Activated CD8-positive, alpha-beta T cell treated with anti-CD3 and anti-CD28 coated beads, Interleukin-2, amount 10 ng/mL, durations not matched to agents 7 days and 5 days (primary cell): ENCODE measurements around the gene NBPF26. TPM values are rescaled to one million over a fixed set of nuclear protein-coding genes. Genes with fewer than 3 reads are reported as not detected.
"Not testable (repeated sequence)": the region's sequence is repeated elsewhere in the genome, so short reads cannot be mapped to it uniquely, and the experiment has no call there.

ENCODE experiments used
- ATAC-seq: fragments of 150-1000 bp; cut with Tn5 transposase; one replicate; pipeline ENCODE4 v1.10.0; 2021; ENCODE audit warnings: moderate library complexity
- CTCF ChIA-PET: fragments of 350-600 bp; sonication (Branson Sonifier 250); formaldehyde crosslinking; loops from one replicate; lab custom pipeline; 2021; ENCODE audit warnings: antibody characterized with exemption; lab: Charles Lee
- POLR2A ChIA-PET: fragments of 350-600 bp; sonication (Branson Sonifier 250); formaldehyde crosslinking; loops from one replicate; lab custom pipeline; 2021; ENCODE audit warnings: antibody characterized with exemption; lab: Charles Lee
- DNase-seq: peaks from one replicate; pipeline ENCODE4 v3.0.0-alpha.2; 2020
- H3K27ac Mint-ChIP-seq: one replicate; pipeline ENCODE4 v1.8.0; 2021; ENCODE audit warnings: mild to moderate bottlenecking, mixed read lengths
- H3K27me3 Mint-ChIP-seq: one replicate; pipeline ENCODE4 v1.8.0; 2021; ENCODE audit warnings: low read depth, mixed read lengths
- H3K36me3 Mint-ChIP-seq: one replicate; pipeline ENCODE4 v1.8.0; 2021; ENCODE audit warnings: low read depth, mixed read lengths
- H3K4me1 Mint-ChIP-seq: one replicate; pipeline ENCODE4 v1.8.0; 2021; ENCODE audit warnings: low read depth, mixed read lengths
- H3K4me3 Mint-ChIP-seq: one replicate; pipeline ENCODE4 v1.8.0; 2021; ENCODE audit warnings: mild to moderate bottlenecking, mixed read lengths
- H3K9me3 Mint-ChIP-seq: one replicate; pipeline ENCODE4 v1.8.0; 2022; ENCODE audit warnings: mixed read lengths; ENCODE audit not compliant: insufficient read depth
- total RNA-seq, 2 experiments: library from RNA; stranded (reverse); gene quantifications; one replicate each; pipeline ENCODE4 v1.2.3, GENCODE V29; 2021

Gene NBPF26
- total RNA-seq, 2 experiments from 2014 or later = 22.6 to 23.7 TPM

DNA sequence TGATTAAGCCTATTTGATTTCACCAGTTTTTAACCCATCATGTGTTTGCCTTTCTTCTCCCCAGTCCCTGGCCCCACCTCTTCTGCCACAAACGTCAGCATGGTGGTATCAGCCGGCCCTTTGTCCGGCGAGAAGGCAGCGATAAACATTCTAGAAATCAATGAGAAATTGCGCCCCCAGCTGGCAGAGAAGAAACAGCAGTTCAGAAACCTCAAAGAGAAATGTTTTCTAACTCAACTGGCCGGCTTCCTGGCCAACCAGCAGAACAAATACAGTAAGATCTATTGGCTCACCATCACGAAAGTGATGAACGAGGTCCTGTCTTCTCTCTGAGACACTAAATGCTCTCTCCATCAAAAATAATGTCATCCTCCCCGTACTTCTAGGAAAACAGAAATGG is 88.1 kb downstream of the NBPF26 start:
- H3K9me3 Mint-ChIP-seq, ATAC-seq, H3K27me3 Mint-ChIP-seq, H3K36me3 Mint-ChIP-seq, H3K4me3 Mint-ChIP-seq, CTCF ChIA-PET, H3K4me1 Mint-ChIP-seq, POLR2A ChIA-PET: not testable (repeated sequence)
- DNase-seq = peak; percentile 58
- peak overlapping the region; percentile 39 for H3K27ac Mint-ChIP-seq

DNA sequence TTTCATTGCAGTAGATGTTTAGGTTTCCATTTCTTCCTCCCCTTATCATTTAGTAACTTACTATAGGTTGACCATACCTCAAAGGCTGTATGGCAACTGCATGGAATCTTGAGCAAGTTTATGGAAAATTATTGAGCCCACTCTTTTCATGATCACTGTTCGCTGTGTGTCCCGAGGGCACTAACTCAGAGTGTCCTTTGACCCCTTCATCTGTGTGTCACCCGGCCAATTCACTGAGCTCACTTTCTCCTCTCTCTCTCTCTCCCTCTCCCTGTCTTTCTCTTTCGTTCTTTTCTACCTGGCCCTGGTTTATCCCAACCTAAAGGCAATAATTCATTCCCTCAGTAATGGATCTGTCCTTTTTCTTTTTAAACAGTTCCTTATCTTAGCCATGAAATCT is 101.3 kb downstream of the NBPF26 start:
- H3K27me3 Mint-ChIP-seq, ATAC-seq, DNase-seq, H3K4me1 Mint-ChIP-seq, H3K36me3 Mint-ChIP-seq, POLR2A ChIA-PET, H3K27ac Mint-ChIP-seq, H3K9me3 Mint-ChIP-seq, CTCF ChIA-PET, H3K4me3 Mint-ChIP-seq: not testable (repeated sequence)

DNA sequence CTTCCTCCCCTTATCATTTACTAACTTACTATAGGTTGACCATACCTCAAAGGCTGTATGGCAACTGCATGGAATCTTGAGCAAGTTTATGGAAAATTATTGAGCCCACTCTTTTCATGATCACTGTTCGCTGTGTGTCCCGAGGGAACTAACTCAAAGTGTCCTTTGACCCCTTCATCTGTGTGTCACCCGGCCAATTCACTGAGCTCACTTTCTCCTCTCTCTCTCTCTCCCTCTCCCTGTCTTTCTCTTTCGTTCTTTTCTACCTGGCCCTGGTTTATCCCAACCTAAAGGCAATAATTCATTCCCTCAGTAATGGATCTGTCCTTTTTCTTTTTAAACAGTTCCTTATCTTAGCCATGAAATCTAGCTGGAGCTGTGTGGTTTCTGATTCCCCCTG is 102.9 kb downstream of the NBPF26 start:
- H3K9me3 Mint-ChIP-seq, DNase-seq, H3K36me3 Mint-ChIP-seq, POLR2A ChIA-PET, H3K27ac Mint-ChIP-seq, H3K4me1 Mint-ChIP-seq, ATAC-seq, H3K27me3 Mint-ChIP-seq, CTCF ChIA-PET, H3K4me3 Mint-ChIP-seq: not testable (repeated sequence)

DNA sequence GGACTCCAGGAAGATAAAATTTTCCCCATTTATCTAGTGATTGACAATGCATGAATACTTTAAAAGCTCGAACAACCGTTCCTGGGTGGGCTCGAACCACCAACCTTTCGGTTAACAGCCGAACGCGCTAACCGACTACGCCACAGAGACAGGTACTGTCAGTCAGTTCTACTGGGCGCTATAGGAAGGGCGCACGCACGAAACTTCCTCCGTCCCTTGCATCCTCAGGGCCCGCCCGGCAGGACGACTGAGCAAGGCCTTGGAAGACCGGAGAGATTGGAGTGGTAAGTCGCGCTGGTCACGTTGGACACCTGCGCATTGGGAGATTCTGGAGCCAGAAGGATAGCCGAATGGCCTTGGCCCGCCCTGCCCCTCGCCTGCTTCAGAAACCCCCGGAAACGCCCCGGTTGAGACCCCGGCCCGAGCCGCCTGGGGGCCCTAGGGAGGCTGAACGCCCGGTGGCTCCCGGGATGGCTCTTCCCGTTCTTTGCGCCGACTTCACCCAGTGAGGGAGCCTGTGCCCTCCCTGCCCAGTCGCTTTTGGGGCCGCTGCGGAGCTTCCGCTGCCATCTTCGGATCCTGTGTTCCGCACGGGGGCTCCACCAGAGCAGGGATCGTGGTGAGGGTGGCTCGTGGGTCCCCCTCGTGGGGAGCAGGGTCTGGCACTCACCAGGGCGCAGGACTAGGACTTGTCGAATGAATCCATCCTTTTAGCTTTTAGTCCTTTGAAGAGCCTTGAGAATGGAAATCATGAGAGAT is 120.6 kb downstream of the NBPF26 start:
- POLR2A ChIA-PET, CTCF ChIA-PET, H3K9me3 Mint-ChIP-seq, H3K36me3 Mint-ChIP-seq, H3K27me3 Mint-ChIP-seq, ATAC-seq, H3K4me1 Mint-ChIP-seq: not testable (repeated sequence)
- peak overlapping the region; percentile 88 for H3K4me3 Mint-ChIP-seq
- peak overlapping the region; percentile 95 for H3K27ac Mint-ChIP-seq
- peak; percentile 86 for DNase-seq

DNA sequence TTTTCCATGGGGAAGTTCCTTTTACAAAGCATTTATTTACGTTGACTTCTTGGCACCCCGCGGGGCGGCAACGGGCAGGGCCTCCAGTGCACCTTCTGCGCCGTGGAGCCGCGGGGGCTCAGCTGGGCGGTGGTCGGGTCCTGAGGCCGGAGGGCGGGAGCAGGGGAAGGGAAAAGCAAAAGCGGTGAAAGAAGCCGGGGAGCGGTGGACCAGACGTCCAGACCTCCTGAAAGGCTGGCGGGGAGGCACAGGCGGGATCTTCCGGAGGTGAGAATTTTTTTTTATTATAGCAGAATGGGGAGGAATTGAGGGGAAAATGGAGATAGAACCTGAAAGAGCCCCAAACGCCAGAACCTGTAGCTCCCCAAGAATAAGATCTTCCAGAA is 121.2 kb downstream of the NBPF26 start:
- DNase-seq, ATAC-seq, H3K27me3 Mint-ChIP-seq, POLR2A ChIA-PET, CTCF ChIA-PET, H3K9me3 Mint-ChIP-seq, H3K4me1 Mint-ChIP-seq, H3K36me3 Mint-ChIP-seq: not testable (repeated sequence)
- peak overlapping the region; percentile 79 for H3K27ac Mint-ChIP-seq
- H3K4me3 Mint-ChIP-seq = peak overlapping the region; percentile 88

DNA sequence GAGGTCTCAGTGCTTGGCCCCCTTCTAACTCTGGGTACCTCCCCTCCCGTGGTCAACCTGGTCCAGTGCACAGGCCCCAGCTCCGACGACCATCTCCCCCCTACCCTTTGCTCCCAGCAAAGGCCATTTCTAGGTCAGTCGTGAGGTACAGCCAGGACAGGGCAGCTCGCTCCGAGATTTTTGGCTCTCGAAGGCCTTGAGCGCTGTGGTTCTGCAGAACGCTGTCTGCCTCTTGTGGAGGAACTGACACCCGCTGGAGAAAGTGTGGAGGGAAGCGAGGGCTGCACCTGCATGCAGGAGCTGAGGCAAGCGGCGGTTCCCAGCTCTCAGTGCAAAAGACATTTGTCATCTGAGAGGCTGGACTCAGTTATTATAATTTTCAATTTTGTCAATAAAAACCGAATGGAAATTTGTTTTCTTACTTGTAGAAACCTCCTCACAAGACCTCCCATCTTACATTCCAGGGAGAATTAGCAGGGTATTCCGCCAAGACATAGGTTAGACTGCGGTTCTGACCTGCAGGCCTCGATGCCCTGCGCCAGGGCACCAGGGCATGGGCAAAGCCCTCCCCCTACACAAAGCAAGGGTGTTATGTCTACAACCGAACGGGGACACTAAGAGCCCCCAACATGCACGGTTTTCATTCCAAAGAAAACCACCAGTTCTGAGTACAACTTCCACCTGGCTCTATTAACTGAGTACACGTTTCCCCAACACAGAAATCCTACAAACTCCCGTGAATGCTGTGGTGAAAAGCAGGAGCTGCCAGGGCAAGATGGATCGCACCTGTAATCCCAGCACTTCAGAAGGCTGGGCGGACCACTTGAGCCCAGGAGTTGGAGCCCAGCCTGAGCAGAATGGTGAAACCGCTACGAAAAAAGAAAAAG is 125.9 kb downstream of the NBPF26 start:
- H3K9me3 Mint-ChIP-seq, CTCF ChIA-PET, H3K27me3 Mint-ChIP-seq, H3K36me3 Mint-ChIP-seq: not testable (repeated sequence)
- DNase-seq = peak; percentile 56
- POLR2A ChIA-PET = interaction anchor here (1.3 kb wide), 1 partner anchor 93 kb away, joined by 29 read pairs; no protein-coding TSS in a partner anchor
- ATAC-seq = peak; percentile 43
- Mint-ChIP-seq H3K27ac (peak overlapping the region; percentile 92), H3K4me1 (peaks cover 19% of the 10 kb centered on the region), H3K4me3 (peak overlapping the region; percentile 72)

DNA sequence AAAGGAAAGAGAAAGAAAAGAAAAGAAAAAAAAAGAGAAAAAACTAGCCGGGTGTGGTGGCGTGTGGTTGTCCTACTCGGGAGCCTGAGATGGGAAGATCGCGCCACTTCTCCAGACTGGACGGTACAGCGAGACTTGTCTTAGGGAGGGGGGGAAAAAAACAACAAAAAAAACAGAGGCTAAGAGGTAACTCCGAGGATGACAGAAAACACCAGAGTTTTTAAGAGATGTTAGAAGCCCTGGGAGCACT is 126.5 kb downstream of the NBPF26 start:
- H3K4me1 Mint-ChIP-seq = peaks cover 24% of the 10 kb centered on the region
- DNase-seq, H3K27me3 Mint-ChIP-seq, H3K9me3 Mint-ChIP-seq, CTCF ChIA-PET, H3K36me3 Mint-ChIP-seq, ATAC-seq: not testable (repeated sequence)
- POLR2A ChIA-PET = interaction anchor here (1.3 kb wide), 1 partner anchor 92 kb away, joined by 29 read pairs; no protein-coding TSS in a partner anchor
- H3K27ac Mint-ChIP-seq = peak overlapping the region; percentile 92
- H3K4me3 Mint-ChIP-seq = peak overlapping the region; percentile 72

DNA sequence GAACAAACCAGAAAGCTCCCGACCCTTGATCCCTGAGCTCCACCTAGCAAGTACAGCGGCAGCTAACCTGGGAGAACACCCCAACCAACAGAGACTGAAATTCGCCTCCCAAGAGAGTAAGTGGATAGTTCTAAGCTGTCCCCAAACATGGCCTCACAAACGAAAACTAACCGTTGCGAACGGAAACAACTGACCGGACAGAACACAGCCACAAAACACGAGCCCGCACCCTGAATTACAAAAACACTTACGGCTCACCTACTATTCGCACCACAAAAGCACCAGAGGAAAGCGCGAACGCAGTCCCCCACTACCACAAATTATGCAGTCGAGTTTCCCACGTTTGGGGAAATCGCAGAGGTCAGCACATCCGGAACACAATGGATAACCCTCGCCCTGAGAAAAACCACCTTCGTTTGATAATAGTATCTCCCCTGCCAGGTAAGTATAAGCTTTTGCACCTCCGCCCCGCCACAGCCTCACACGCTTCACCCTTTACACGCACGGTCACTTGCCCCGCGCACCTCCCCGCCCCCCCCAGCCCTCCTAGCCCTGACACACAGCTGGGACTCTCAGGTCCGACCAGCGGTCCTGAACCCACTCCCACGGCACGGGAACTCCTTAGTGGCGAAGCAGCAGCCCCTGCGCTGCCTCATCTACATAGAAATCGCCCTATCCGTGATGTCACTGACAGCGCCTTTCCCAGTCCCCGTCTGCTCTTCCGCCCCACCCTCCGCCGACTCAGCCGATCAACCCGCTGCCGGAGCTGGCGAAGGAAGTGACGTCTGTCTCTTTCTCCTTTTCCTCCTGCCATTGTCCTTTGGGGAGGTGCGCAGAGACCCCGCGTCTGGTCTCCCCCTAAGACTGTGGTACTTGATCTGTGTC is 127.0 kb downstream of the NBPF26 start:
- CTCF ChIA-PET, H3K27me3 Mint-ChIP-seq, H3K9me3 Mint-ChIP-seq, H3K36me3 Mint-ChIP-seq: not testable (repeated sequence)
- DNase-seq (peak; percentile 94), ATAC-seq (peak; percentile 83)
- H3K4me3 Mint-ChIP-seq = peak overlapping the region; percentile 72
- peaks cover 28% of the 10 kb centered on the region for H3K4me1 Mint-ChIP-seq
- peak overlapping the region; percentile 92 for H3K27ac Mint-ChIP-seq
- POLR2A ChIA-PET = interaction anchor here (0.7 to 1.3 kb wide), 2 partner anchors 91 to 608 kb away, joined by 3 to 29 read pairs; no protein-coding TSS in a partner anchor

DNA sequence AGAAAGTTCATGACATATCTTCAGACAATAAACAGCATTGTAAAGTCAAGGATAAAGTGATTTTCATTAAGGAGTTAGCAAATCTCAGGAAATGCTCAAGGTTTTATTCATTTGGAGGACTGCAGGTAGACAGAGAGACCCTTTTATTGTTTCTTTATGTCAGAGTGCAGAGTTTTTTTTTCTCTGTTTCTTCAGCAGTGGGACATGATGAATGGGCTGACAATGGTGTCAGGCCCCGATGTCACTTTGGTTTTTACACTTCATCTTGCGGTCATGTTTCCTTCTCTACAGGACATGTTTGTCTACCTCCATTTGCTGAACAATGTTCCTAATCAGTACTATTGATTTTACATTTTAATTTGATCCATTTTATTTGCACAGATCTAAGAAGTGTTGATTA is 134.4 kb downstream of the NBPF26 start:
- CTCF ChIA-PET, H3K4me3 Mint-ChIP-seq, H3K27ac Mint-ChIP-seq: not testable (repeated sequence)

DNA sequence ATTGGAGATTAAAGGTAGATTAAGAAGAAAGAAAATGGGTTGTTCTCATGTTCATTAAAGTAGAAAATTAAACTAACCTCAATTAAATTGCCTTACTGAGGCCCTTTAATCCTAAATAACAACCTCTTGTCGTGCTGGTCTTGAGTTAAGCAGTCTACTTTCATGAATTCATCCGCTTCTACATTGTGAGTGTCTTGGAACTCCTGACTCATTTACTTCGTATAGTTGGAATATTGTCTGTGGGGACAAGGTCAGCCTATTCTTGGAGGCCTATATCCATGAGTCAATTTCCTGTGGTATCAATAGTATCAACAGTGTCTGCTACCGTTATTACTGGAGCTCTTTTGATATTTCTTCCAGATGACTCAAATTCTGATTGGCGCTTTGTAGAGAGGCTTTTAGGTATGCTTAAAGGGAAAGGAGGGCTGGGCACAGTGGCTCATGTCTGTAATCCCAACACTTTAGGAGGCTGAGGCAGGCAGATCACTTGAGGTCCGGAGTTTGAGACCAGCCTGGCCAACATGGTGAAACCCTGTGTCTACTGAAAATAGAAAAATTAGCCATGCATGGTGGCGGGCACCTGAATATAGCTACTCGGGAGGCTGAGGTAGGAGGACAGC is 136.0 kb downstream of the NBPF26 start:
- DNase-seq, H3K36me3 Mint-ChIP-seq, H3K27ac Mint-ChIP-seq, POLR2A ChIA-PET, H3K9me3 Mint-ChIP-seq, H3K4me3 Mint-ChIP-seq, ATAC-seq, H3K27me3 Mint-ChIP-seq, CTCF ChIA-PET: not testable (repeated sequence)
- peaks cover 18% of the 10 kb centered on the region for H3K4me1 Mint-ChIP-seq

More for the DNA sequence above, 134.4 kb downstream of the NBPF26 start:
- ATAC-seq, POLR2A ChIA-PET, H3K36me3 Mint-ChIP-seq, DNase-seq, H3K9me3 Mint-ChIP-seq, H3K27me3 Mint-ChIP-seq: not testable (repeated sequence)
- H3K4me1 Mint-ChIP-seq = peaks cover 23% of the 10 kb centered on the region

DNA sequence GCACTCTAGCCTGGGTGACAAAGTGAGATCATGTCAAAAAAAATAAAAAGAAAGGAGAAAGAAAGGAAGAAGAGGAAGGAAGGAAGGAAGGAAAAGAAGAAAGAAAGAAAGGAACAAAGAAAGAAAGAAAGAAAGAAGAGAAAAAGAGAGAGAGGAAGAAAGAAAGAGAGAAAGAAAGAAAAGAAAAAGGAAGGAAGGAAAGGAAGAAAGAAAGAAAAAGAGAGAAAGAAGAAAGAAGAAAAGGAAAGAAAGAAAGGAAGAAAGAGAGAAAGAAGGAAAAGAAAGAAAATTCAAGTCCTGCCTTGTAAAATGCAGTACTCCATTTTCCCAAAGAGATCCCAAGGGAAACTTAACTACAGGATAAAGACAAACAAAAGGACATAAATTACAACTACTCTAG is 154.5 kb downstream of the NBPF26 start:
- H3K4me3 Mint-ChIP-seq, H3K36me3 Mint-ChIP-seq, DNase-seq, CTCF ChIA-PET, H3K27me3 Mint-ChIP-seq, H3K9me3 Mint-ChIP-seq, H3K4me1 Mint-ChIP-seq, POLR2A ChIA-PET, ATAC-seq: not testable (repeated sequence)
- H3K27ac Mint-ChIP-seq = peak overlapping the region; percentile 46
